AG04449 (cell line): ENCODE data around the gene TOMM40.
A peak's percentile ranks its signal among the peaks of the same experiment; 100 is the strongest.

ENCODE experiments used
- CTCF ChIA-PET: fragments of 350-600 bp; formaldehyde crosslinking; extraction: SDS; loops from one replicate; lab custom pipeline; 2021; ENCODE audit warnings: antibody characterized with exemption; lab: Yijun Ruan, JAX
- POLR2A ChIA-PET: fragments of 400-600, 350-600 bp; formaldehyde crosslinking; extraction: SDS; loops from one replicate; lab custom pipeline; 2020; ENCODE audit warnings: antibody characterized with exemption, inconsistent platforms; lab: Yijun Ruan, JAX
- DNase-seq: peaks from one replicate; pipeline ENCODE4 v3.0.0-alpha.2; 2010; ENCODE audit warnings: low read depth, low spot score
- H3K4me3 ChIP-seq: 2 replicates; pipeline ENCODE4 v1.5.1; 2011; ENCODE audit warnings: low read depth, mild to moderate bottlenecking, control low read depth, low read length
- CTCF ChIP-seq: IDR thresholded peaks from one replicate; pipeline ENCODE4 v1.5.1; 2011; ENCODE audit warnings: mild to moderate bottlenecking, moderate library complexity, low read length, control low read depth, inconsistent platforms; ENCODE audit not compliant: insufficient read depth; ENCODE audit errors: missing control alignments

The TOMM40 gene

GRCh38 chr19:44900328-44901244 is 9.5 kb downstream of the TOMM40 start:
- CTCF ChIA-PET: interaction anchor here (2.5 to 10.3 kb wide), 2 partner anchors 11 to 54 kb away, joined by 9 to 208 read pairs; partner anchors contain the start of gene CLPTM1
- H3K4me3 ChIP-seq: no peak overlapping the region
- no peak for DNase-seq
- POLR2A ChIA-PET: no interaction called here
- TF ChIP-seq CTCF: no peak

- no peak for TF ChIP-seq CTCF
- H3K4me3 ChIP-seq: no peak overlapping the region
- ChIA-PET POLR2A (no interaction called here), CTCF (interaction anchor here (0.7 to 10.3 kb wide), 16 partner anchors 8 to 435 kb away, joined by 3 to 208 read pairs (median 4); partner anchors contain the start of genes APOC1, CLPTM1 and TOMM40)
- DNase-seq: no peak
Observed at GRCh38 chr19:44903216-44903601, 12.2 kb downstream of the TOMM40 start.

- ChIA-PET POLR2A (no interaction called here), CTCF (interaction anchor here (0.6 to 10.3 kb wide), 23 partner anchors 9 to 434 kb away, joined by 3 to 208 read pairs (median 4); partner anchors contain the start of genes APOC1, CLASRP, CLPTM1 and TOMM40)
- no peak overlapping the region for H3K4me3 ChIP-seq
- no peak for DNase-seq
- peak; percentile 97 for TF ChIP-seq CTCF
Observed at GRCh38 chr19:44903602-44904425, 12.8 kb downstream of the TOMM40 start.

GRCh38 chr19:44904426-44904994 is 13.5 kb downstream of the TOMM40 start:
- POLR2A ChIA-PET: interaction anchor here (0.8 kb wide), 1 partner anchor 50 kb away, joined by 3 read pairs; the partner anchor contains the start of gene CLPTM1
- no peak for TF ChIP-seq CTCF
- no peak overlapping the region for H3K4me3 ChIP-seq
- DNase-seq: no peak
- CTCF ChIA-PET: interaction anchor here (0.6 to 10.3 kb wide), 24 partner anchors 8 to 434 kb away, joined by 3 to 208 read pairs (median 4); partner anchors contain the start of genes APOC1, CLASRP, CLPTM1 and TOMM40

GRCh38 chr19:44905437-44906160 is 14.5 kb downstream of the TOMM40 start, which contains the start of gene APOE:
Gene APOE (plus strand): TSS chr19:44905796. CDS start chr19:44906625, 829 bp downstream.
- POLR2A ChIA-PET: interaction anchor here (0.8 to 1.2 kb wide), 3 partner anchors 16 to 49 kb away, joined by 3 to 4 read pairs (median 3); partner anchors contain the start of gene CLPTM1
- no peak for TF ChIP-seq CTCF
- CTCF ChIA-PET: interaction anchor here (0.5 to 10.3 kb wide), 17 partner anchors 8 to 432 kb away, joined by 3 to 208 read pairs (median 4); partner anchors contain the start of genes APOC2 and CLPTM1
- H3K4me3 ChIP-seq: peak within 1 kb of the TSS; percentile 20
- no peak for DNase-seq
